C4-2B (cell line): ENCODE measurements around the gene YEATS2.

Experiments used
- ZFX ChIP-seq: fragments of 450-650 bp; IDR thresholded peaks from 2 replicates; pipeline ENCODE4 v1.6.1; 2017
- TF ChIP-seq, protein P1 (sequence below): fragments of 450-650 bp; conservative IDR thresholded peaks from 2 replicates; pipeline ENCODE4 v1.5.1; 2017; ENCODE audit warnings: mild to moderate bottlenecking

DNA sequence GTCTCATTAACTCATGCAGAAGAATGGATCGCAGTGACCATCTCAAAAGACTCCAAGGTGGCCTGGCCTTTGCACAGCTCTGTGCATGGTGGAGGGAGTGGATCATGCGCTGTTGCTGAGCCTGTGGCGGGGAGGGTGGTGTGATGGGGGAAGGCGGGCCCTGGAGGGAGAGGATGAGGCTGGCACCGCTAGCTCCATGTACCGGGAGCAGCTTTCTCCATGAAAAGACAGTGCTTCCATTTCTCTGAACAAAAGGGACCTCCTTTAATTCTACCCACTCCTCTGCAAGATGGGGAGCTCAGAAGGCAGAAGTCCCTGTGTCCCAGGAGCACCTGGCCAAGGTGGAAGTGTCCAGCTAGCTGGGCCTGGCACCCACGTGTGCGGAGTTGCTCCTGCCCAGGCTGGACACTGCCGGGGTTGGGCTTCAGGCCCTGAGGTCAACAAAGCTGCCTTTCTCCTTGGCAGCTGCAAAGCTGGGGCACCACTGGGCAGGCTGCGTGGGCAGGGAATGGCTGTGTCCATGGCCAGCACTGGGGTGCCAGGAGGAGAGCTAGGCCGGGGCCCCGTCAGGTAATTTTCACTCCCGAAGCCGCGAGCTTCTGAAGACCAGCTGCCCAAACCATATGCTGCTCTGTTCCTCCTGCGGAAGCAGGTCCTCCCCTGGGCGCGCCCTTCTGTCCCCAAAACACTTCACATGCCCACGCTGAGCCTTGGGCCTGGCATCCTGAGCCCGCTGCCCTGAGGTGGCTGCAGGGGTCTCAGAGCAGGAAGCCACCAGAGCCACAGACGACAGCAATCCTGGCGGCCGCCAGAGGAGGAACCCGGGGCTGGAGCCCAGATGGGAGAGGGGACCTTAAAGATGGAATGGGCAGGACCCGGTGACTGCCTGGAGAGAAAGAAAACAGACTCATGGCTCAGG is 121.4 kb downstream of the YEATS2 start:
- TF ChIP-seq, protein P1, sequence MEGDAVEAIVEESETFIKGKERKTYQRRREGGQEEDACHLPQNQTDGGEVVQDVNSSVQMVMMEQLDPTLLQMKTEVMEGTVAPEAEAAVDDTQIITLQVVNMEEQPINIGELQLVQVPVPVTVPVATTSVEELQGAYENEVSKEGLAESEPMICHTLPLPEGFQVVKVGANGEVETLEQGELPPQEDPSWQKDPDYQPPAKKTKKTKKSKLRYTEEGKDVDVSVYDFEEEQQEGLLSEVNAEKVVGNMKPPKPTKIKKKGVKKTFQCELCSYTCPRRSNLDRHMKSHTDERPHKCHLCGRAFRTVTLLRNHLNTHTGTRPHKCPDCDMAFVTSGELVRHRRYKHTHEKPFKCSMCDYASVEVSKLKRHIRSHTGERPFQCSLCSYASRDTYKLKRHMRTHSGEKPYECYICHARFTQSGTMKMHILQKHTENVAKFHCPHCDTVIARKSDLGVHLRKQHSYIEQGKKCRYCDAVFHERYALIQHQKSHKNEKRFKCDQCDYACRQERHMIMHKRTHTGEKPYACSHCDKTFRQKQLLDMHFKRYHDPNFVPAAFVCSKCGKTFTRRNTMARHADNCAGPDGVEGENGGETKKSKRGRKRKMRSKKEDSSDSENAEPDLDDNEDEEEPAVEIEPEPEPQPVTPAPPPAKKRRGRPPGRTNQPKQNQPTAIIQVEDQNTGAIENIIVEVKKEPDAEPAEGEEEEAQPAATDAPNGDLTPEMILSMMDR, result no peak
- no peak for TF ChIP-seq ZFX
